Measurements from ENCODE around the gene GNG2. TPM values are rescaled to one million over a fixed set of nuclear protein-coding genes. Genes with fewer than 3 reads are reported as not detected.
"Not testable (repeated sequence)": the region's sequence is repeated elsewhere in the genome, so short reads cannot be mapped to it uniquely, and the experiment has no call there.

The GNG2 gene
- total RNA-seq, 1 donor from 2014 or later: 135 TPM

- DNase-seq (ENCODE audit: low spot score): no peak
Observed at GRCh38 chr14:51889851-51890250, 29.4 kb downstream of the GNG2 start.

- no peak for DNase-seq (ENCODE audit: low spot score)
Observed at GRCh38 chr14:51894250-51894649, 33.8 kb downstream of the GNG2 start.

GRCh38 chr14:51895375-51895774 lies 35.0 kb downstream of the GNG2 start:
- DNase-seq (ENCODE audit: low spot score): no peak

GRCh38 chr14:51897791-51898355 lies 37.5 kb downstream of the GNG2 start:
- DNase-seq (ENCODE audit: low spot score): no peak

- no peak for DNase-seq (ENCODE audit: low spot score)
Observed at GRCh38 chr14:51901475-51902024, 41.1 kb downstream of the GNG2 start.

- not testable (repeated sequence) for DNase-seq (ENCODE audit: low spot score)
Observed at GRCh38 chr14:51905656-51906121, 45.3 kb downstream of the GNG2 start.

- DNase-seq (ENCODE audit: low spot score): no peak
Observed at GRCh38 chr14:51908086-51908485, 47.7 kb downstream of the GNG2 start.

GRCh38 chr14:51912112-51912786 lies 51.8 kb downstream of the GNG2 start:
- no peak for DNase-seq (ENCODE audit: low spot score)

GRCh38 chr14:51914310-51914709 lies 53.9 kb downstream of the GNG2 start:
- no peak for DNase-seq (ENCODE audit: low spot score)

- no peak for DNase-seq (ENCODE audit: low spot score)
Observed at GRCh38 chr14:51917193-51917592, 56.8 kb downstream of the GNG2 start.

- no peak for DNase-seq (ENCODE audit: low spot score)
Observed at GRCh38 chr14:51921026-51921425, 60.6 kb downstream of the GNG2 start.

GRCh38 chr14:51922624-51923023 lies 62.2 kb downstream of the GNG2 start:
- no peak for DNase-seq (ENCODE audit: low spot score)

- DNase-seq (ENCODE audit: low spot score): no peak
Observed at GRCh38 chr14:51924600-51924999, 64.2 kb downstream of the GNG2 start.

- DNase-seq (ENCODE audit: low spot score): no peak
Observed at GRCh38 chr14:51925980-51926379, 65.6 kb downstream of the GNG2 start.

- no peak for DNase-seq (ENCODE audit: low spot score)
Observed at GRCh38 chr14:51926449-51926848, 66.0 kb downstream of the GNG2 start.

GRCh38 chr14:51928568-51928967 lies 68.2 kb downstream of the GNG2 start:
- DNase-seq (ENCODE audit: low spot score): no peak

- no peak for DNase-seq (ENCODE audit: low spot score)
Observed at GRCh38 chr14:51929166-51929565, 68.8 kb downstream of the GNG2 start.

GRCh38 chr14:51929910-51930682 lies 69.7 kb downstream of the GNG2 start:
- no peak for DNase-seq (ENCODE audit: low spot score)

GRCh38 chr14:51931308-51931707 lies 70.9 kb downstream of the GNG2 start:
- DNase-seq (ENCODE audit: low spot score): no peak

GRCh38 chr14:51933191-51933590 lies 72.8 kb downstream of the GNG2 start:
- no peak for DNase-seq (ENCODE audit: low spot score)

- DNase-seq (ENCODE audit: low spot score): no peak
Observed at GRCh38 chr14:51938137-51938536, 77.7 kb downstream of the GNG2 start.

GRCh38 chr14:51938821-51939220 lies 78.4 kb downstream of the GNG2 start:
- no peak for DNase-seq (ENCODE audit: low spot score)

Measured in mesenteric fat pad (tissue), 1 donor.